GM12878 (cell line): Measurements from ENCODE around the gene SF3A1. TPM values are rescaled to one million over a fixed set of nuclear protein-coding genes. Genes with fewer than 3 reads are reported as not detected.
"Not testable (repeated sequence)": the region's sequence is repeated elsewhere in the genome, so short reads cannot be mapped to it uniquely, and the experiment has no call there.

Experiments
- ATAC-seq: fragments of 200-7000 bp; cut with Tn5 transposase; 3 replicates; pipeline ENCODE4 v1.9.1; 2020; ENCODE audit warnings: mild to moderate bottlenecking, moderate library complexity
- BruUV-seq: library from RNA; stranded (reverse); fragments of 400-500 nt; replicated peaks from 2 replicates; lab custom pipeline; 2021; lab: Mats Ljungman, UMichigan
- CTCF ChIA-PET: fragments of 300-600 bp; sonication (Branson Sonifier 250); formaldehyde crosslinking; extraction: SDS; loops from one replicate; lab custom pipeline; 2021; ENCODE audit warnings: inconsistent platforms; lab: Yijun Ruan, JAX
- POLR2A ChIA-PET: fragments of 350-600 bp; formaldehyde crosslinking; extraction: SDS; loops from one replicate; lab custom pipeline; 2021; ENCODE audit warnings: inconsistent platforms; lab: Charles Lee
- RAD21 ChIA-PET: fragments of 300-600 bp; sonication (Branson Sonifier 250); formaldehyde crosslinking; loops from one replicate; lab custom pipeline; 2023; ENCODE audit warnings: antibody characterized with exemption; ENCODE audit not compliant: unreplicated experiment; lab: Charles Lee
- SMC1A ChIA-PET: fragments of 300-600 bp; sonication (Branson Sonifier 250); formaldehyde crosslinking; loops from one replicate; lab custom pipeline; 2023; ENCODE audit not compliant: unreplicated experiment, uncharacterized antibody; lab: Charles Lee
- DNase-seq: peaks from one replicate; pipeline ENCODE4 v3.0.0-alpha.2; 2011; ENCODE audit warnings: low read depth, low spot score
- FAIRE-seq: peaks from 3 replicates; lab custom pipeline; 2011; peaks lifted over from hg19 to GRCh38; lab: Jason Lieb, UNC
- H2AFZ ChIP-seq: 2 replicates; pipeline ENCODE4 v1.6.0; 2011; ENCODE audit warnings: low read depth, low read length, control low read depth; ENCODE audit not compliant: control insufficient read depth
- H3K27ac ChIP-seq: 2 replicates; pipeline ENCODE4 v1.5.1; 2011; ENCODE audit warnings: control low read depth; ENCODE audit not compliant: control insufficient read depth, insufficient read depth
- H3K27me3 ChIP-seq, 2 experiments: replicated peaks in 1 of 2; 2 replicates each; pipeline versions ENCODE4 v1.6.0 to v1.6.1; 2011; ENCODE audit warnings: low read length in 1 of 2; ENCODE audit not compliant: control insufficient read depth in 2 of 2, insufficient read depth in 2 of 2
- H3K36me3 ChIP-seq, 2 experiments: 2 replicates each; pipeline ENCODE4 v1.5.1; 2011; ENCODE audit warnings: low read length in 1 of 2; ENCODE audit not compliant: control insufficient read depth in 2 of 2, insufficient read depth in 2 of 2
- H3K4me1 ChIP-seq: 2 replicates; pipeline ENCODE4 v1.6.1; 2011; ENCODE audit warnings: mild to moderate bottlenecking, low read length, moderate library complexity, mixed read lengths; ENCODE audit not compliant: control insufficient read depth, insufficient read depth
- H3K4me2 ChIP-seq: 2 replicates; pipeline ENCODE4 v1.6.0; 2011; ENCODE audit warnings: control low read depth; ENCODE audit not compliant: control insufficient read depth, insufficient read depth
- H3K4me3 ChIP-seq: fragments of 200-600 bp; sonication (generic); 2 replicates; pipeline ENCODE4 v1.5.1; 2016
- H3K79me2 ChIP-seq: 2 replicates; pipeline ENCODE4 v1.6.0; 2011; ENCODE audit warnings: low read length; ENCODE audit not compliant: control insufficient read depth, insufficient read depth
- H3K9ac ChIP-seq: 2 replicates; pipeline ENCODE4 v1.8.0; 2011; ENCODE audit warnings: low read length, control low read depth, mixed read lengths; ENCODE audit not compliant: control insufficient read depth, insufficient read depth
- H3K9me3 ChIP-seq: replicated peaks from 3 replicates; pipeline ENCODE4 v1.5.1; 2011; ENCODE audit warnings: mild to moderate bottlenecking, low read length; ENCODE audit not compliant: control insufficient read depth, insufficient read depth
- H4K20me1 ChIP-seq: 2 replicates; pipeline ENCODE4 v1.6.0; 2011; ENCODE audit not compliant: control insufficient read depth, insufficient read depth
- E2F4 ChIP-seq: IDR thresholded peaks from 2 replicates; pipeline ENCODE4 v1.6.1; 2012; ENCODE audit warnings: low read depth, low read length, improper control_type of control experiment
- EGR1 ChIP-seq, 2 experiments: IDR thresholded peaks; 1 replicate in 1 of 2; 2 replicates in 1 of 2; pipeline ENCODE4 v1.6.1; 2011 to 2012; ENCODE audit warnings: low read depth in 2 of 2, low read length in 2 of 2, borderline replicate concordance in 1 of 2, mild to moderate bottlenecking in 1 of 2, moderate library complexity in 1 of 2
- GABPA ChIP-seq: IDR thresholded peaks from 2 replicates; pipeline ENCODE4 v1.6.1; 2014; ENCODE audit warnings: antibody characterized with exemption, low read depth, mild to moderate bottlenecking, inconsistent platforms
- KDM1A ChIP-seq: fragments of 200-600 bp; sonication (generic); IDR thresholded peaks from 2 replicates; pipeline ENCODE4 v1.6.1; 2016; ENCODE audit warnings: borderline replicate concordance
- PML ChIP-seq: IDR thresholded peaks from 2 replicates; pipeline ENCODE4 v1.6.1; 2012; ENCODE audit warnings: low read length, inconsistent platforms
- RFX5 ChIP-seq: IDR thresholded peaks from 2 replicates; pipeline ENCODE4 v1.6.1; 2011; ENCODE audit warnings: low read depth, low read length, improper control_type of control experiment
- WGBS: methylation state at CpG from one replicate; pipeline ENCODE4 v1.1.6; 2016; ENCODE audit warnings: low lambda C conversion rate; ENCODE audit not compliant: insufficient replicate concordance, insufficient coverage; ENCODE audit errors: missing lambda C conversion rate; 5-methylcytosine and 5-hydroxymethylcytosine counted together
- in situ Hi-C: fragments of 300-500 bp; cut with MboI; formaldehyde crosslinking; loops from 9 replicates; pipeline ENCODE4 v1.14.3; 2018; ENCODE audit warnings: mixed read lengths
- intact Hi-C: fragments of 100-400 bp; cut with micrococcal nuclease; formaldehyde crosslinking; loops from one replicate; pipeline ENCODE4 v1.14.2; 2022; ENCODE audit not compliant: unreplicated experiment
- polyA plus RNA-seq, 11 experiments: library from polyadenylated mRNA; depleted of rRNA in 4 of 11; unstranded in 6 of 11; stranded (reverse) in 5 of 11; fragments of >200 nt; fragmentation: Nextera tagmentation in 4 of 11; fragmentation: Illumina TruSeq in 1 of 11; extraction: Ambion mirVana in 4 of 11; extraction: Trizol in 1 of 11; gene quantifications; 1 replicate in 1 of 11; 2 replicates in 10 of 11; pipeline versions ENCODE4 v1.2.1 to v1.2.3, GENCODE V29; 2011 to 2016; ENCODE audit warnings: inconsistent platforms in 2 of 11, missing spikeins in 2 of 11, low read depth in 1 of 11
- total RNA-seq, 4 experiments: library from RNA; depleted of rRNA in 3 of 4; stranded (reverse); fragments of >200 nt in 3 of 4; fragmentation: Illumina TruSeq in 1 of 4; extraction: Trizol in 1 of 4; gene quantifications; 2 replicates each; pipeline versions ENCODE4 v1.2.1 to v1.2.3, GENCODE V29; 2013 to 2021

The SF3A1 gene
- total and polyA plus RNA-seq, 10 of the 15 experiments (the other 5 are each of a cell fraction or from before 2014, with no cell fraction given) = 10.4 to 239 (median 46.0) TPM

- TF ChIP-seq GABPA (no peak), KDM1A (no peak)
Measured at GRCh38 chr22:30404307-30404706, 47.6 kb upstream of the SF3A1 start (continued).

GRCh38 chr22:30402766-30403104 is 46.0 kb upstream of the SF3A1 start:
- H3K4me2 ChIP-seq, H3K9ac ChIP-seq, BruUV-seq, FAIRE-seq, intact Hi-C loops, H3K4me3 ChIP-seq, ATAC-seq, in situ Hi-C loops, H3K9me3 ChIP-seq, H2AFZ ChIP-seq, H3K36me3 ChIP-seq, H3K27me3 ChIP-seq, DNase-seq, H3K27ac ChIP-seq, H3K4me1 ChIP-seq, H3K79me2 ChIP-seq, H4K20me1 ChIP-seq: not testable (repeated sequence)
- POLR2A ChIA-PET = interaction anchor here (0.9 kb wide), 1 partner anchor 20 kb away, joined by 4 read pairs; no protein-coding TSS in a partner anchor
- SMC1A ChIA-PET = interaction anchor here (0.9 to 1.5 kb wide), 6 partner anchors 8 to 19 kb away, joined by 3 to 6 read pairs (median 4); no protein-coding TSS in a partner anchor
- CTCF ChIA-PET = interaction anchor here (0.7 to 2.6 kb wide), 5 partner anchors 10 to 115 kb away, joined by 3 to 13 read pairs (median 4); no protein-coding TSS in a partner anchor
- RAD21 ChIA-PET = interaction anchor here (1.1 to 2.3 kb wide), 6 partner anchors 10 to 188 kb away, joined by 3 to 14 read pairs (median 4); partner anchors contain the start of genes PES1 and TBC1D10A
- 97% methylated on average over 5 of the region's 5 CpGs for WGBS

GRCh38 chr22:30402028-30402765 is 45.5 kb upstream of the SF3A1 start:
- Histone ChIP-seq H4K20me1 (no peaks in the 10 kb centered on the region), H3K27me3 (peaks cover 4 to 7% of the 10 kb centered on the region in 2 experiments), H3K27ac (no peak overlapping the region), H2AFZ (no peak overlapping the region), H3K4me3 (no peak overlapping the region), H3K79me2 (no peaks in the 10 kb centered on the region), H3K9ac (no peak overlapping the region), H3K4me1 (0 out of 2 replicates have a peak, but pooled peaks cover 5% of the 10 kb centered on the region), H3K36me3 (no peaks in the 10 kb centered on the region; a peak in 1 of 4 replicates), H3K4me2 (no peak overlapping the region), H3K9me3 (no peaks in the 10 kb centered on the region)
- ChIA-PET SMC1A (interaction anchor here (0.7 to 1.5 kb wide), 7 partner anchors 8 to 21 kb away, joined by 3 to 6 read pairs (median 3); no protein-coding TSS in a partner anchor), CTCF (interaction anchor here (0.7 to 2.6 kb wide), 8 partner anchors 9 to 295 kb away, joined by 3 to 13 read pairs (median 3); partner anchors contain the start of gene MTFP1), RAD21 (interaction anchor here (0.7 to 2.3 kb wide), 8 partner anchors 10 to 591 kb away, joined by 3 to 14 read pairs (median 4); partner anchors contain the start of genes PES1 and TBC1D10A), POLR2A (interaction anchor here (0.9 kb wide), 2 partner anchors 9 to 21 kb away, joined by 3 to 4 read pairs; no protein-coding TSS in a partner anchor)
- intact Hi-C loops = no loop called here
- 48% methylated on average over 5 of the region's 5 CpGs for WGBS
- no peak for TF ChIP-seq E2F4
- no peak for TF ChIP-seq RFX5
- TF ChIP-seq EGR1 (IDR thresholded peaks at IDR 0.05; ENCODE audit: borderline replicate concordance in 1 of 2, low read depth in 2 of 2, low read length in 2 of 2) = peak in 1 of 2 experiments; percentile 42; a peak in 1 of 3 replicates
- no peak for TF ChIP-seq PML
- in situ Hi-C loops = no loop called here
- DNase-seq (no peak), FAIRE-seq (no peak), ATAC-seq (no peak)
- no TSS peak for BruUV-seq
